EH (cell line): ENCODE results near the gene OSBPL10.

Source experiments
- DNase-seq: peaks from one replicate; pipeline ENCODE4 v3.0.0-alpha.2; 2015; ENCODE audit warnings: low read depth

Gene OSBPL10

DNA sequence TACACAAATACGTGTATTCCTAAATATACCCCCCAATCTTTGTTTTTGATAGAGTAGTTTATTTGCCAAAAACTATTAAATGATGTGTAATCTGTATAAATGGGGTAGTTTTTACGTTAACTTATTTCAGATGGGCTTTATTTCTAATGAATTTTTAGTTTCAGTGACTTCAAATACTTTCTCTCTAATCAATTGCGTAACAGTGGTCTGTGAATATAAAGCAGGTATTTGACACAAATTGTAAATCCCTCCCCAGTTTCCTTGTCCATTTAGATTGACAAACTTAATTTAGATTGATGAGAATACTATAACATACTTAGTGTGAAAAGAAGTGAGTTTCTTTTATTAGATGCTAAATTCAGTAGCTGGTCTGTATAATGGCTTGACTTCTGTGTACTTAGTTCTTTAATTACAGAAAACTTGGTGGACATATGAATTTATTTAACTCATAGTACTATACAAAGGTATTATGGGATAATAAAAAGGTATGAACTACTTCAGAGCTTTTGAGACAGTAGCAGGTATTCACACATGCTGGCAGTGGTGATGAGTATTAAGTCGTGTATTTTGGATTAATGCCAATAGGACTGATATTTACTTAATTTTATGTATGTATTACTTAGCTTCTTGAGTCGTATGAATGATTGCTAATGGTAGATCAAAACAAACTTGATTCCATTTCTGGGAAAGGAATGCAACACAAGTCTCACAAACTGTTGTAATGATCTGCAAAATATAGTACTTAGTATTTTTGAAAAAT is 366.7 kb downstream of the OSBPL10 start:
- DNase-seq = peak; percentile 7

DNA sequence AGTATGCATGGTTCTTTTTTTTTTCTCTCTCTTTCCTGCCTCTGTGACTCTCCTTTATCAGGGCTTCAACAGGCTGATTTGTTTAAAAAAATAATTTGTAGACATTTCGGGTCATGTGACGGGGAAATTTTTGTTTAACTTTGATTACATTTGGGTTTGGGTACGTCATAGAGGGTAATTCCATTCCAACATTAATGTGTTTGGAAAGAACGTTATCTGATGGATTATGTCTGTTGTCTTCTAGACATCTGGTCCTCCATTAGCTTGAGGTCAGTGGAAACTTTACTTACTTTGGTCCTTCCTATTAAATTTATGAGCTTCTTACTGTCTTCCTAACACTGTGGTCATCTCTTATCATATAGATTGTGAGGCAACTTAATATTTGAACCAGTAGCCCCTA is 367.4 kb downstream of the OSBPL10 start:
- no peak for DNase-seq

DNA sequence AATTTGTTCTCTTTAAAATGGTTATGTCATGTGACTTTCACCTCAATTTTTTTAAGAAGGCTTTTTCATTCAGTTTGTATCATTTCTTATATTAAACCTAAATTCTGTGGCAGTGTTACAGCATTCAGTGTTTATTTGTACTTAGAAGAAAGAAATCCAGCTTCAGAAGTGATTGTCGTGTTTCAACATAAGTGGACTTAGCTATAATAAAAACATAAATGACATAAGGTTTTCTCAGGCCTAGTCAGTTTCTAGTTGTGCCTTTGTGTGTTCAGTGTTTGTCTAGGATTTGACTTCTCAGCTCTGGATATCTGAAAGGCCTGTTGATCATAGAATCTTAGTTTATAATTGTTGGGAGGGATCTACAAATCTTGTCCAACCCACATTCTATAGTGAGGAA is 367.9 kb downstream of the OSBPL10 start:
- no peak for DNase-seq
